D721Med (cell line): Measurements from ENCODE around the gene BICDL2.

ENCODE experiments used
- DNase-seq: peaks from one replicate; pipeline ENCODE4 v3.0.0; 2011; ENCODE audit warnings: low spot score; ENCODE audit not compliant: insufficient read length
- FAIRE-seq: peaks from 2 replicates; lab custom pipeline; 2011; peaks lifted over from hg19 to GRCh38; lab: Jason Lieb, UNC
- CTCF ChIP-seq: IDR thresholded peaks from 2 replicates; pipeline ENCODE4 v1.5.1; 2012; ENCODE audit warnings: mild to moderate bottlenecking, control low read depth; ENCODE audit not compliant: insufficient read depth; ENCODE audit errors: missing control alignments

The BICDL2 gene

GRCh38 chr16:3020604-3021448, 15.9 kb downstream of the BICDL2 start:
- FAIRE-seq (no peak), DNase-seq (no peak)
- TF ChIP-seq CTCF, result no peak

GRCh38 chr16:3020247-3020603, 16.5 kb downstream of the BICDL2 start, which contains the start of gene TNFRSF12A:
Gene TNFRSF12A, plus strand, starts transcription at chr16:3020368. Its CDS starts 30 bp downstream, at chr16:3020398.
- FAIRE-seq, result no peak
- TF ChIP-seq CTCF, result no peak
- DNase-seq, result peak; percentile 91

- TF ChIP-seq CTCF, result no peak
- no peak for FAIRE-seq
- no peak for DNase-seq
These were observed 17.0 kb downstream of the BICDL2 start for GRCh38 chr16:3019594-3020246.

DNA sequence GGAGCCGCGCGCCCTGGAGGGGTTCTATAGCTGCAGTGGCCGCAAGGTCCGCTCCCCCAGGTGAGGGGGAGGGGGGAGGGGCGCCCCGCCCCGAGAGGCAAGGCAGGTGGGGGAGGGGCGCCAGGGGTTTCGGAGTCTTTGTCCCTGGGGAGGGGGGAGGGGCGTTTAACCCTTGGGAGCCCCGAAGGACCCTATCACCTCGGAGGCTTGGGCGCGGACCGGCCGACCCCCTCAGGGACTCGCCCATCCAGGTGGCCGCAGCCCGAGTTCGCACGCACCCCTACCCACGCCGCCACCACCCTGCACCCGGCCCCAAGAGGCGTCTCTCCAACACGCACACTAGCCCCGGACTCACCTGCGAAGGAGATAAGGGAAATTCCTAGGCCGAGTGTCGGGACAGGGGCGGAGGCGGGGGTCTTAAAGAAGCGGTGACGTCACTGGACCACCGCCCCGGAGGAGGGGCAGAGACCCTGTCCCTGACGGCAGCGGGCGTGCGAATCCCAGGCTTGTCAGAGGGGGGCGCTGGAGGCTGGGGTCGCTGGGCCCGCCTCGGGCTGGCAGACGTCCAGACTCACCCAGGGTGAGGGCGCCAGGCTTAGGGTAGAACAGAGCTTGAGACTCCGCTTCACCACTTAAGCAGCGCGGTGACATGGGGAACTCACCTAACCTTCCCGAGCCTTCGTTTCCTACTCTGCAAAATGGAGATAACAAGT, 18.8 kb downstream of the BICDL2 start, which contains the start of gene CLDN6:
TSS of gene CLDN6 (minus strand) at position 390 of the 713 bp plus-strand sequence. CDS start 2,162 bp downstream, outside the sequence.
- no peak for DNase-seq
- no peak for FAIRE-seq

GRCh38 chr16:3017344-3017743, 19.4 kb downstream of the BICDL2 start:
- no peak for TF ChIP-seq CTCF
- no peak for DNase-seq
- no peak for FAIRE-seq

More for the DNA sequence above, 18.8 kb downstream of the BICDL2 start, which contains the start of gene CLDN6:
- TF ChIP-seq CTCF, result peak; percentile 32

DNA sequence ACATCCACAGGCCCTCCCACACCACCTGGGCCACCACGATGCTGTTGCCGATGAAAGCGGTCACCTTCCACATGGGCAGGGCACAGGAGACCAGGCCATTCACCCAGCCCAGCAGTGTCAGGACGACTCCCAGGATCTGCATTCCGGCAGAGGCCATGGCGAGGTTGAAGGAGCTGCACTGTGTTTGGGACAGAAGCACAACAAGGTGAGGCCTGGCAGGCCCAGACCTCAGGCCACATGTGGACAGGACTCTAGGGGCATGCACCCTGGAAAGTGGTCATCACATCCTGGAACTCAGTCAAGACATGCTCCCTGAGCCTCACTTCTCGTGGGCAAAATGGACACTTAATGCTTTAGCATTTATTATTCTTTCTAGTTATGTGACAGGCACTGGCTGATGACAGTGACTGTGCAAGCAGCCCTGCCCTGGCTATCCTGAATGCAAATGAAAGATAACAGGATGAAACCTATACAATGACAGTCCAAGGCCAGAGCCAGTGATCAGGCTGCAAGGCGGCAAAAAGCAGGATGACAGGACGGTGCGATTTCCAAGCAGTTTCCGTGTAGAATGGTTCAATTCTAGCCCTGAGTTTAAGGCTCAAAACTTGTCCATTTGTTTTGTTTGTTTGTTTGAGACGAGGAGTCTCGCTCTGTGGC, 20.8 kb downstream of the BICDL2 start:
- DNase-seq (no peak), FAIRE-seq (no peak)
- no peak for TF ChIP-seq CTCF
